ENCODE results near the gene ATP10B. TPM values are rescaled to one million over a fixed set of nuclear protein-coding genes. Genes with fewer than 3 reads are reported as not detected.

Gene ATP10B
- total and polyA plus RNA-seq, 2 experiments from 2014 or later, result 0.03 TPM; not detected in 1

DNA sequence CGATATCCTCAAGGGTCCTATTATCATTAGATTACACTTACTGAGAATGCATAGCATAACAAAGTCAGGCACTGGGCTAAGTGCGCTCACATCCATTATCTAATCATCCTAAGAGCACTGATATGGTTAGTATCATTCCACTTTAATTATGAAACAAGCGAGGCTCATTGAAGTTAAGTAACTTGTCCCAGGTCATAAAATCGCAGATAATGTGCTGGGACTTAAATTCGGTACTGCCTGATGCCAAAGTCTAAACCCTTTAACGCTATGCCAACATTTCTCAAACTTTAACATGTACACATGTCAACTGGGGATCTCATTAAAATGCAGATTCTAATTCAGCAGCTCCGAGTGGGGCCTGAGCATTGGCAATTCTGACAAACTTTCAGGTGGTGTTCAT is 225.7 kb downstream of the ATP10B start:
- Histone ChIP-seq H3K4me3 (no peak overlapping the region), H3K36me3 (no peaks in the 10 kb centered on the region), H3K27me3 (peaks cover 63% of the 10 kb centered on the region), H3K9me3 (ENCODE audit: low read depth) (no peaks in the 10 kb centered on the region), H3K4me1 (ENCODE audit: low read depth) (peaks cover 6% of the 10 kb centered on the region), H3K27ac (no peak overlapping the region)
- peak in 1 of 2 donors; percentile 4 for DNase-seq (ENCODE audit: low read depth in 1 of 2, low spot score in 1 of 2)
- TF ChIP-seq, protein P1, sequence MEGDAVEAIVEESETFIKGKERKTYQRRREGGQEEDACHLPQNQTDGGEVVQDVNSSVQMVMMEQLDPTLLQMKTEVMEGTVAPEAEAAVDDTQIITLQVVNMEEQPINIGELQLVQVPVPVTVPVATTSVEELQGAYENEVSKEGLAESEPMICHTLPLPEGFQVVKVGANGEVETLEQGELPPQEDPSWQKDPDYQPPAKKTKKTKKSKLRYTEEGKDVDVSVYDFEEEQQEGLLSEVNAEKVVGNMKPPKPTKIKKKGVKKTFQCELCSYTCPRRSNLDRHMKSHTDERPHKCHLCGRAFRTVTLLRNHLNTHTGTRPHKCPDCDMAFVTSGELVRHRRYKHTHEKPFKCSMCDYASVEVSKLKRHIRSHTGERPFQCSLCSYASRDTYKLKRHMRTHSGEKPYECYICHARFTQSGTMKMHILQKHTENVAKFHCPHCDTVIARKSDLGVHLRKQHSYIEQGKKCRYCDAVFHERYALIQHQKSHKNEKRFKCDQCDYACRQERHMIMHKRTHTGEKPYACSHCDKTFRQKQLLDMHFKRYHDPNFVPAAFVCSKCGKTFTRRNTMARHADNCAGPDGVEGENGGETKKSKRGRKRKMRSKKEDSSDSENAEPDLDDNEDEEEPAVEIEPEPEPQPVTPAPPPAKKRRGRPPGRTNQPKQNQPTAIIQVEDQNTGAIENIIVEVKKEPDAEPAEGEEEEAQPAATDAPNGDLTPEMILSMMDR (IDR thresholded peaks at IDR 0.05; ENCODE audit: low read depth, low read length), result no peak

DNA sequence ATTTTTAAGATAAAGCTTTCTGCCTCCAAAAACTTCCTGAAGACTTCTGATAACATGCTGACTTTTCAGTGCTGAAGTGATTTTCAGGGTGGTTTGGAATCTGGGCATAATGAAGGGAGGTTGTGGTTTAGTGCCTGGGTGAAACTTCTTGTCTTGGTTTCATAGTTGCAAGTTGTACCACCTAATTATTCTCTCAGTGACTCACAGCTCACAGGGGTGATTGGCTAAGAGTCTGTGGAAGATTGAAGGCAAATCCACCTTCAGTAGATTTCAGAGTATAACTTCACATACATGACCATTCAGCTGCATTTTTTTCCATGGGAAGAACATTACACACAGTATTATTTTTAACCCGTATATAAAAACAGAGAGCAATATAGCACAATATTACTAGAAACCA is 230.5 kb downstream of the ATP10B start:
- Histone ChIP-seq H3K27me3 (peaks cover 55% of the 10 kb centered on the region), H3K36me3 (no peaks in the 10 kb centered on the region)
- TF ChIP-seq, protein P1 (IDR thresholded peaks at IDR 0.05; ENCODE audit: low read depth, low read length), result no peak

DNA sequence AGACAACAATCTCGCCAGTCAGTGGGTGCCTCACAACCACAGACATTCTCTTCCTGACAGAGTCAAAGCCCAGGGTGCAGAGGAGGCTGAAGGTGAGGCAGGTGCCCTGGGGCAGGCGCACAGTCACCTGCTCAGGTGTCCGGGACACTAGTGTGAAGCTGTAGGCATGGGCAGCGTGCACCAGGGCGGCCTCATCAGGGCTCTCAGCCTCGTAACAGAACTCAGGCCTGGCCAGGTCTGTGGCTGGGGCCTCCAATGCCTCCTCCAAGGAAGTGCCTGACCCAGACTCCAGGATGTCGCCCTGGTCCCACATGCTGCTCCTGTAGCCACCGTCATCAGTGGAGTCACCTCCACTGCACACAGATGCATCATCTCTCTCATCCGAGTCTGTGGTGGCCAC is 231.6 kb downstream of the ATP10B start:
- no peaks in the 10 kb centered on the region for H3K36me3 ChIP-seq
- DNase-seq (ENCODE audit: low read depth in 1 of 2, low spot score in 1 of 2), result no peak

More for the DNA sequence above, 230.5 kb downstream of the ATP10B start:
- no peaks in the 10 kb centered on the region for H3K9me3 ChIP-seq (ENCODE audit: low read depth)
- no peak for DNase-seq (ENCODE audit: low read depth in 1 of 2, low spot score in 1 of 2)
- peaks cover 6% of the 10 kb centered on the region for H3K4me1 ChIP-seq (ENCODE audit: low read depth)
- H3K27ac ChIP-seq, result no peak overlapping the region
- H3K4me3 ChIP-seq, result no peak overlapping the region

DNA sequence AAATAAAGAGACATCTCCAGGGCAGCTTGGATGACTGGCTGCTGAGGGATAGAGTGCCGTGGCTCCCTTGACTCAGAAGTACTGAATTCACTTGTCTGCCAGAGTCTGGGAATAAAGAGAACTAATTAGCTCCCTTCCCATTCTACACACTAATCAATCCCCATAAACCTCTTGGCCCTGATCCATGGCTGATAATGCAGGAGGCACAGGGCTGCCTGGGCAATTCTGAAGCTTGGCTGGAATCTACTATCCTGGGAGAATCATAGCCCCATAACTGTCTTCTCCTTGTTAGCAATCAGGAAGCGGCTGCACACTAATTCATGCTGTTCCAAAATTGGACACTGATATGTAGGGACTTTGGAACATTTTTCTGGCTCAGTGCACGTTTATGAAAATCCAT is 232.6 kb downstream of the ATP10B start:
- H3K36me3 ChIP-seq, result no peaks in the 10 kb centered on the region
- H3K27me3 ChIP-seq, result peaks cover 48% of the 10 kb centered on the region
- no peak overlapping the region for H3K4me3 ChIP-seq
- no peak overlapping the region for H3K27ac ChIP-seq
- H3K4me1 ChIP-seq (ENCODE audit: low read depth), result no peaks in the 10 kb centered on the region
- TF ChIP-seq, protein P1 (IDR thresholded peaks at IDR 0.05; ENCODE audit: low read depth, low read length), result no peak
- DNase-seq (ENCODE audit: low read depth in 1 of 2, low spot score in 1 of 2), result no peak
- no peaks in the 10 kb centered on the region for H3K9me3 ChIP-seq (ENCODE audit: low read depth)

More for the DNA sequence above, 231.6 kb downstream of the ATP10B start:
- H3K27me3 ChIP-seq, result peaks cover 55% of the 10 kb centered on the region
- TF ChIP-seq, protein P1 (IDR thresholded peaks at IDR 0.05; ENCODE audit: low read depth, low read length), result no peak
- no peak overlapping the region for H3K27ac ChIP-seq
- H3K4me1 ChIP-seq (ENCODE audit: low read depth), result no peaks in the 10 kb centered on the region
- no peak overlapping the region for H3K4me3 ChIP-seq
- H3K9me3 ChIP-seq (ENCODE audit: low read depth), result no peaks in the 10 kb centered on the region

DNA sequence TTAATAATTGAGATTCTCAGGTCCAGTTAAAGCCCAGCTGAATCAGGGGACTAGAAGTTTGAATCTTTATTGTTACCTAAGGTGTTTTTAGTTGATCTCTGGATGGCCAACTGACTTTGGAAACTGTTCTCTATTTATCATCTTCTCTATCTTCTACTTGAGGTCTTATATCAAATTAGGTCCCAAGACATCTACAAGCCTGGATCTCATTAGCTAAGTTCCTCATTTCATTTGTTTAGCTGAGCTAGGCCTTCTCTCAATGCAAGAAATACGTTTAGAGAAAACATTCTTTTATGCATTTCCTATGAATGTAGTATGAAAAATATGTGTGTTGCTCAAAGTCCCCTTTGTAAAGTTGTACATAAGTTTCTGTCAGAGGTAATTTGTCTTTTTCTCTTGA is 233.7 kb downstream of the ATP10B start:
- H3K36me3 ChIP-seq, result no peaks in the 10 kb centered on the region
- TF ChIP-seq, protein P1 (IDR thresholded peaks at IDR 0.05; ENCODE audit: low read depth, low read length), result no peak
- H3K27me3 ChIP-seq, result peaks cover 45% of the 10 kb centered on the region
- H3K4me1 ChIP-seq (ENCODE audit: low read depth), result no peaks in the 10 kb centered on the region
- no peak overlapping the region for H3K27ac ChIP-seq
- DNase-seq (ENCODE audit: low read depth in 1 of 2, low spot score in 1 of 2), result no peak
- no peak overlapping the region for H3K4me3 ChIP-seq
- no peaks in the 10 kb centered on the region for H3K9me3 ChIP-seq (ENCODE audit: low read depth)

Data from cardiac muscle cell (in vitro differentiated cells and primary cell).